Measurements from ENCODE around the gene PSD2. TPM values are rescaled to one million over a fixed set of nuclear protein-coding genes. Genes with fewer than 3 reads are reported as not detected.

Gene PSD2
- total RNA-seq, 1 donor from 2014 or later = 0.62 TPM

- DNase-seq (ENCODE audit: extremely low spot score, unreplicated experiment) = no peak
- Mint-ChIP-seq H3K9me3 (ENCODE audit: unreplicated experiment) (no peaks in the 10 kb centered on the region), H3K4me3 (ENCODE audit: unreplicated experiment) (no peak overlapping the region), H3K4me1 (ENCODE audit: unreplicated experiment) (peaks cover 14% of the 10 kb centered on the region), H3K27me3 (ENCODE audit: unreplicated experiment) (peaks cover 12% of the 10 kb centered on the region), H3K36me3 (ENCODE audit: unreplicated experiment) (no peaks in the 10 kb centered on the region), H3K27ac (ENCODE audit: unreplicated experiment) (no peak overlapping the region)
- no peak for TF ChIP-seq CTCF (IDR thresholded peaks at IDR 0.05)
These were observed 24.9 kb upstream of the PSD2 start for GRCh38 chr5:139770722-139771121.

- Mint-ChIP-seq H3K27ac (ENCODE audit: unreplicated experiment) (no peak overlapping the region), H3K36me3 (ENCODE audit: unreplicated experiment) (no peaks in the 10 kb centered on the region), H3K27me3 (ENCODE audit: unreplicated experiment) (peaks cover 13% of the 10 kb centered on the region), H3K4me3 (ENCODE audit: unreplicated experiment) (no peak overlapping the region), H3K9me3 (ENCODE audit: unreplicated experiment) (no peaks in the 10 kb centered on the region), H3K4me1 (ENCODE audit: unreplicated experiment) (peaks cover 10% of the 10 kb centered on the region)
- TF ChIP-seq CTCF (IDR thresholded peaks at IDR 0.05) = no peak
- DNase-seq (ENCODE audit: extremely low spot score, unreplicated experiment) = no peak
These were observed 23.4 kb upstream of the PSD2 start for GRCh38 chr5:139772089-139772791.

GRCh38 chr5:139772927-139773690, 22.5 kb upstream of the PSD2 start:
- Mint-ChIP-seq H3K27me3 (ENCODE audit: unreplicated experiment) (peaks cover 14% of the 10 kb centered on the region), H3K4me3 (ENCODE audit: unreplicated experiment) (no peak overlapping the region), H3K36me3 (ENCODE audit: unreplicated experiment) (no peaks in the 10 kb centered on the region), H3K27ac (ENCODE audit: unreplicated experiment) (no peak overlapping the region), H3K9me3 (ENCODE audit: unreplicated experiment) (no peaks in the 10 kb centered on the region), H3K4me1 (ENCODE audit: unreplicated experiment) (peaks cover 8% of the 10 kb centered on the region)
- TF ChIP-seq CTCF (IDR thresholded peaks at IDR 0.05) = no peak
- no peak for DNase-seq (ENCODE audit: extremely low spot score, unreplicated experiment)

GRCh38 chr5:139774980-139775661, 20.5 kb upstream of the PSD2 start:
- H3K27me3 Mint-ChIP-seq (ENCODE audit: unreplicated experiment) = peaks cover 23% of the 10 kb centered on the region
- H3K36me3 Mint-ChIP-seq (ENCODE audit: unreplicated experiment) = no peaks in the 10 kb centered on the region
- H3K4me3 Mint-ChIP-seq (ENCODE audit: unreplicated experiment) = no peak overlapping the region
- H3K27ac Mint-ChIP-seq (ENCODE audit: unreplicated experiment) = no peak overlapping the region
- peaks cover 5% of the 10 kb centered on the region for H3K4me1 Mint-ChIP-seq (ENCODE audit: unreplicated experiment)
- TF ChIP-seq CTCF (IDR thresholded peaks at IDR 0.05) = peak; percentile 82
- no peaks in the 10 kb centered on the region for H3K9me3 Mint-ChIP-seq (ENCODE audit: unreplicated experiment)
- DNase-seq (ENCODE audit: extremely low spot score, unreplicated experiment) = peak; percentile 91

- no peak for TF ChIP-seq CTCF (IDR thresholded peaks at IDR 0.05)
- H3K9me3 Mint-ChIP-seq (ENCODE audit: unreplicated experiment) = no peaks in the 10 kb centered on the region
- no peak for DNase-seq (ENCODE audit: extremely low spot score, unreplicated experiment)
- no peaks in the 10 kb centered on the region for H3K36me3 Mint-ChIP-seq (ENCODE audit: unreplicated experiment)
- peaks cover 30% of the 10 kb centered on the region for H3K27me3 Mint-ChIP-seq (ENCODE audit: unreplicated experiment)
- no peak overlapping the region for H3K27ac Mint-ChIP-seq (ENCODE audit: unreplicated experiment)
- no peak overlapping the region for H3K4me3 Mint-ChIP-seq (ENCODE audit: unreplicated experiment)
- peaks cover 5% of the 10 kb centered on the region for H3K4me1 Mint-ChIP-seq (ENCODE audit: unreplicated experiment)
These were observed 19.7 kb upstream of the PSD2 start for GRCh38 chr5:139775872-139776271.
